Smooth muscle cell of the brain vasculature (primary cell): ENCODE results near the gene DDX43.
"Not testable (repeated sequence)": the region's sequence is repeated elsewhere in the genome, so short reads cannot be mapped to it uniquely, and the experiment has no call there.

ENCODE experiments used
- DNase-seq: peaks from one replicate; pipeline ENCODE4 v3.0.0-alpha.2; 2012; ENCODE audit warnings: low read depth, low spot score

DDX43 gene

GRCh38 chr6:73394577-73395354 lies at the start of gene DDX43:
TSS of gene DDX43 (plus strand) at chr6:73394828. CDS start at chr6:73394906, 78 bp downstream.
- DNase-seq = no peak

- DNase-seq = no peak
Measured at GRCh38 chr6:73348550-73349204, 46.0 kb upstream of the DDX43 start.

- DNase-seq = no peak
Measured at GRCh38 chr6:73349311-73349710, 45.3 kb upstream of the DDX43 start.

GRCh38 chr6:73353636-73354593 lies 40.7 kb upstream of the DDX43 start, which contains the start of gene DPPA5:
TSS of gene DPPA5 (minus strand) at chr6:73354276. CDS start at chr6:73354225, 51 bp downstream.
- DNase-seq = no peak

- no peak for DNase-seq
Measured at GRCh38 chr6:73362358-73362757, 32.3 kb upstream of the DDX43 start, which contains the start of gene KHDC3L. TSS of gene KHDC3L (plus strand) at chr6:73362658. CDS start at chr6:73362730, 72 bp downstream.

GRCh38 chr6:73362869-73363536 lies 31.6 kb upstream of the DDX43 start:
- no peak for DNase-seq

- DNase-seq = no peak
Measured at GRCh38 chr6:73363537-73363875, 31.1 kb upstream of the DDX43 start.

GRCh38 chr6:73364121-73364520 lies 30.5 kb upstream of the DDX43 start:
- no peak for DNase-seq

- no peak for DNase-seq
Measured at GRCh38 chr6:73364549-73364948, 30.1 kb upstream of the DDX43 start.

- no peak for DNase-seq
Measured at GRCh38 chr6:73367761-73368355, 26.8 kb upstream of the DDX43 start.

GRCh38 chr6:73368675-73369074 lies 26.0 kb upstream of the DDX43 start:
- DNase-seq = no peak

- DNase-seq = no peak
Measured at GRCh38 chr6:73369157-73369556, 25.5 kb upstream of the DDX43 start.

GRCh38 chr6:73369563-73369962 lies 25.1 kb upstream of the DDX43 start, which contains the start of gene OOEP:
TSS of gene OOEP (minus strand) at chr6:73369897. CDS start at chr6:73369792, 105 bp downstream.
- no peak for DNase-seq

GRCh38 chr6:73371984-73372383 lies 22.6 kb upstream of the DDX43 start:
- DNase-seq = no peak

GRCh38 chr6:73372516-73372915 lies 22.1 kb upstream of the DDX43 start:
- DNase-seq = no peak

- no peak for DNase-seq
Measured at GRCh38 chr6:73375216-73375615, 19.4 kb upstream of the DDX43 start.

GRCh38 chr6:73377225-73377624 lies 17.4 kb upstream of the DDX43 start:
- DNase-seq = no peak

GRCh38 chr6:73381531-73381930 lies 13.1 kb upstream of the DDX43 start:
- not testable (repeated sequence) for DNase-seq

GRCh38 chr6:73382462-73383113 lies 12.0 kb upstream of the DDX43 start:
- no peak for DNase-seq

- no peak for DNase-seq
Measured at GRCh38 chr6:73388433-73388799, 6.2 kb upstream of the DDX43 start.
